Measurements from ENCODE around the gene POFUT1. TPM values are rescaled to one million over a fixed set of nuclear protein-coding genes. Genes with fewer than 3 reads are reported as not detected.

Gene POFUT1
- total RNA-seq, 1 experiment from 2014 or later: 29.4 TPM

DNA sequence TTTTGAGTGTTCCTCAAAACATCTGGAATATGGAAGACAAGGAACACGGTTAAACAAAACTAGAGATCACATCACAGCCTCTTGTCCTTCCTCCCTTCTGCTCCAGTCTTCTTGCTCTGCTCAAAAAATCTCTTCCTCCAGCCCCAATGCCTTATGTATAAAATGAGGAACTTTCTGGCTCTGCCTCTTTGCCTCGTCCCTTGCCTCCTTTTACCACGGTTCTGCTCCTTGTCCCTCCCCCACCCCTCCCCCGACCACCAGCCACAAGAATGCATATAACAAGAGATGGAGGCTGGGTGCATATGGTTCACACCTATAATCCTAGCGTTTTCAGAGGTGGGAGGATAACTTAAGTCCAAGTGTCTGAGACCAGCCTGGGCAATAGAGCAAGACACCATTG is 43.7 kb upstream of the POFUT1 start (continued):
- TF ChIP-seq, protein P1, sequence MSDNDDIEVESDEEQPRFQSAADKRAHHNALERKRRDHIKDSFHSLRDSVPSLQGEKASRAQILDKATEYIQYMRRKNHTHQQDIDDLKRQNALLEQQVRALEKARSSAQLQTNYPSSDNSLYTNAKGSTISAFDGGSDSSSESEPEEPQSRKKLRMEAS (CRISPR knock-in tag; IDR thresholded peaks at IDR 0.05): no peak
- TF ChIP-seq NFE2L1 (CRISPR knock-in tag; IDR thresholded peaks at IDR 0.05) (no peak), NR3C1 (CRISPR knock-in tag; conservative IDR thresholded peaks at IDR 0.05; ENCODE audit: low read depth) (no peak), ZNF219 (CRISPR knock-in tag; IDR thresholded peaks at IDR 0.05; ENCODE audit: borderline replicate concordance) (no peak), FOXK1 (CRISPR knock-in tag; IDR thresholded peaks at IDR 0.05) (no peak), NR2C2 (CRISPR knock-in tag; IDR thresholded peaks at IDR 0.05) (no peak)
- TF ChIP-seq, protein P2, sequence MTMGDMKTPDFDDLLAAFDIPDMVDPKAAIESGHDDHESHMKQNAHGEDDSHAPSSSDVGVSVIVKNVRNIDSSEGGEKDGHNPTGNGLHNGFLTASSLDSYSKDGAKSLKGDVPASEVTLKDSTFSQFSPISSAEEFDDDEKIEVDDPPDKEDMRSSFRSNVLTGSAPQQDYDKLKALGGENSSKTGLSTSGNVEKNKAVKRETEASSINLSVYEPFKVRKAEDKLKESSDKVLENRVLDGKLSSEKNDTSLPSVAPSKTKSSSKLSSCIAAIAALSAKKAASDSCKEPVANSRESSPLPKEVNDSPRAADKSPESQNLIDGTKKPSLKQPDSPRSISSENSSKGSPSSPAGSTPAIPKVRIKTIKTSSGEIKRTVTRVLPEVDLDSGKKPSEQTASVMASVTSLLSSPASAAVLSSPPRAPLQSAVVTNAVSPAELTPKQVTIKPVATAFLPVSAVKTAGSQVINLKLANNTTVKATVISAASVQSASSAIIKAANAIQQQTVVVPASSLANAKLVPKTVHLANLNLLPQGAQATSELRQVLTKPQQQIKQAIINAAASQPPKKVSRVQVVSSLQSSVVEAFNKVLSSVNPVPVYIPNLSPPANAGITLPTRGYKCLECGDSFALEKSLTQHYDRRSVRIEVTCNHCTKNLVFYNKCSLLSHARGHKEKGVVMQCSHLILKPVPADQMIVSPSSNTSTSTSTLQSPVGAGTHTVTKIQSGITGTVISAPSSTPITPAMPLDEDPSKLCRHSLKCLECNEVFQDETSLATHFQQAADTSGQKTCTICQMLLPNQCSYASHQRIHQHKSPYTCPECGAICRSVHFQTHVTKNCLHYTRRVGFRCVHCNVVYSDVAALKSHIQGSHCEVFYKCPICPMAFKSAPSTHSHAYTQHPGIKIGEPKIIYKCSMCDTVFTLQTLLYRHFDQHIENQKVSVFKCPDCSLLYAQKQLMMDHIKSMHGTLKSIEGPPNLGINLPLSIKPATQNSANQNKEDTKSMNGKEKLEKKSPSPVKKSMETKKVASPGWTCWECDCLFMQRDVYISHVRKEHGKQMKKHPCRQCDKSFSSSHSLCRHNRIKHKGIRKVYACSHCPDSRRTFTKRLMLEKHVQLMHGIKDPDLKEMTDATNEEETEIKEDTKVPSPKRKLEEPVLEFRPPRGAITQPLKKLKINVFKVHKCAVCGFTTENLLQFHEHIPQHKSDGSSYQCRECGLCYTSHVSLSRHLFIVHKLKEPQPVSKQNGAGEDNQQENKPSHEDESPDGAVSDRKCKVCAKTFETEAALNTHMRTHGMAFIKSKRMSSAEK (CRISPR knock-in tag; IDR thresholded peaks at IDR 0.05; ENCODE audit: borderline replicate concordance): no peak
- TF ChIP-seq, protein P3, sequence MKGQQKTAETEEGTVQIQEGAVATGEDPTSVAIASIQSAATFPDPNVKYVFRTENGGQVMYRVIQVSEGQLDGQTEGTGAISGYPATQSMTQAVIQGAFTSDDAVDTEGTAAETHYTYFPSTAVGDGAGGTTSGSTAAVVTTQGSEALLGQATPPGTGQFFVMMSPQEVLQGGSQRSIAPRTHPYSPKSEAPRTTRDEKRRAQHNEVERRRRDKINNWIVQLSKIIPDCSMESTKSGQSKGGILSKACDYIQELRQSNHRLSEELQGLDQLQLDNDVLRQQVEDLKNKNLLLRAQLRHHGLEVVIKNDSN (CRISPR knock-in tag; IDR thresholded peaks at IDR 0.05): no peak

DNA sequence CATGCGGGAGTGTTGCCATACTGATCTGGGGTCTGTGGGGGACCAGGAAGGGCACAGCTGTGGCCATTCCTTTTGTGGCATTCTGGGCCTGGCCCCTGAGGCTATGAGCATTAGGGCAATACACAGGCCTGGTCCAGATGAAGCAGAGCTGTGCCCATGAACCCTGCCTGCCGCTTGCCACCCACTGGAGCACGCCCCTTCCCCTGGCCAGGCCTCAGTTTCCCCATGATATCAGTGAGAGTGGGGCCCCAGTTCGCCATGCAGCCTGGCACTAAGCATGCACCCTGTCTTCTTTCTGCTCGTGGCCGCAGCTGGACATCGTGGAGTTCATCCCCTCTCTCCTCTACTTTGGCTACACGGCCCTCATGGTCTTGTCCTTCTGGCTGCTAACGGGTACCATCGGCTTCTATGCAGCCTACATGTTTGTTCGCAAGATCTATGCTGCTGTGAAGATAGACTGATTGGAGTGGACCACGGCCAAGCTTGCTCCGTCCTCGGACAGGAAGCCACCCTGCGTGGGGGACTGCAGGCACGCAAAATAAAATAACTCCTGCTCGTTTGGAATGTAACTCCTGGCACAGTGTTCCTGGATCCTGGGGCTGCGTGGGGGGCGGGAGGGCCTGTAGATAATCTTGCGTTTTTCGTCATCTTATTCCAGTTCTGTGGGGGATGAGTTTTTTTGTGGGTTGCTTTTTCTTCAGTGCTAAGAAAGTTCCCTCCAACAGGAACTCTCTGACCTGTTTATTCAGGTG is 42.5 kb upstream of the POFUT1 start:
- POLR2A ChIA-PET: no interaction called here
- Mint-ChIP-seq H3K4me3 (no peak overlapping the region), H3K9me3 (no peaks in the 10 kb centered on the region), H3K27ac (no peak overlapping the region), H3K4me1 (peaks cover 11% of the 10 kb centered on the region), H3K27me3 (ENCODE audit: low read depth) (no peaks in the 10 kb centered on the region), H3K36me3 (peaks cover 49% of the 10 kb centered on the region)
- no peak for ATAC-seq
- DNase-seq (ENCODE audit: low spot score): no peak
- CTCF ChIA-PET: no interaction called here
- TF ChIP-seq KAT7 (CRISPR knock-in tag; IDR thresholded peaks at IDR 0.05; ENCODE audit: borderline replicate concordance) (no peak), CREB1 (CRISPR knock-in tag; IDR thresholded peaks at IDR 0.05) (no peak), ZNF232 (CRISPR knock-in tag; IDR thresholded peaks at IDR 0.05) (no peak), NR2C2 (CRISPR knock-in tag; IDR thresholded peaks at IDR 0.05) (no peak), FOXP1 (CRISPR knock-in tag; IDR thresholded peaks at IDR 0.05; ENCODE audit: borderline replicate concordance) (no peak), JAZF1 (CRISPR knock-in tag; IDR thresholded peaks at IDR 0.05) (no peak), GRHL2 (CRISPR knock-in tag; IDR thresholded peaks at IDR 0.05; ENCODE audit: insufficient replicate concordance, severe bottlenecking) (no peak), SP1 (CRISPR knock-in tag; conservative IDR thresholded peaks at IDR 0.05) (no peak)
- TF ChIP-seq, protein P4, sequence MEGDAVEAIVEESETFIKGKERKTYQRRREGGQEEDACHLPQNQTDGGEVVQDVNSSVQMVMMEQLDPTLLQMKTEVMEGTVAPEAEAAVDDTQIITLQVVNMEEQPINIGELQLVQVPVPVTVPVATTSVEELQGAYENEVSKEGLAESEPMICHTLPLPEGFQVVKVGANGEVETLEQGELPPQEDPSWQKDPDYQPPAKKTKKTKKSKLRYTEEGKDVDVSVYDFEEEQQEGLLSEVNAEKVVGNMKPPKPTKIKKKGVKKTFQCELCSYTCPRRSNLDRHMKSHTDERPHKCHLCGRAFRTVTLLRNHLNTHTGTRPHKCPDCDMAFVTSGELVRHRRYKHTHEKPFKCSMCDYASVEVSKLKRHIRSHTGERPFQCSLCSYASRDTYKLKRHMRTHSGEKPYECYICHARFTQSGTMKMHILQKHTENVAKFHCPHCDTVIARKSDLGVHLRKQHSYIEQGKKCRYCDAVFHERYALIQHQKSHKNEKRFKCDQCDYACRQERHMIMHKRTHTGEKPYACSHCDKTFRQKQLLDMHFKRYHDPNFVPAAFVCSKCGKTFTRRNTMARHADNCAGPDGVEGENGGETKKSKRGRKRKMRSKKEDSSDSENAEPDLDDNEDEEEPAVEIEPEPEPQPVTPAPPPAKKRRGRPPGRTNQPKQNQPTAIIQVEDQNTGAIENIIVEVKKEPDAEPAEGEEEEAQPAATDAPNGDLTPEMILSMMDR (IDR thresholded peaks at IDR 0.05): no peak
- TF ChIP-seq, protein P5, sequence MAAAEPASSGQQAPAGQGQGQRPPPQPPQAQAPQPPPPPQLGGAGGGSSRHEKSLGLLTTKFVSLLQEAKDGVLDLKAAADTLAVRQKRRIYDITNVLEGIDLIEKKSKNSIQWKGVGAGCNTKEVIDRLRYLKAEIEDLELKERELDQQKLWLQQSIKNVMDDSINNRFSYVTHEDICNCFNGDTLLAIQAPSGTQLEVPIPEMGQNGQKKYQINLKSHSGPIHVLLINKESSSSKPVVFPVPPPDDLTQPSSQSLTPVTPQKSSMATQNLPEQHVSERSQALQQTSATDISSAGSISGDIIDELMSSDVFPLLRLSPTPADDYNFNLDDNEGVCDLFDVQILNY (CRISPR knock-in tag; IDR thresholded peaks at IDR 0.05): no peak
- TF ChIP-seq, protein P6, sequence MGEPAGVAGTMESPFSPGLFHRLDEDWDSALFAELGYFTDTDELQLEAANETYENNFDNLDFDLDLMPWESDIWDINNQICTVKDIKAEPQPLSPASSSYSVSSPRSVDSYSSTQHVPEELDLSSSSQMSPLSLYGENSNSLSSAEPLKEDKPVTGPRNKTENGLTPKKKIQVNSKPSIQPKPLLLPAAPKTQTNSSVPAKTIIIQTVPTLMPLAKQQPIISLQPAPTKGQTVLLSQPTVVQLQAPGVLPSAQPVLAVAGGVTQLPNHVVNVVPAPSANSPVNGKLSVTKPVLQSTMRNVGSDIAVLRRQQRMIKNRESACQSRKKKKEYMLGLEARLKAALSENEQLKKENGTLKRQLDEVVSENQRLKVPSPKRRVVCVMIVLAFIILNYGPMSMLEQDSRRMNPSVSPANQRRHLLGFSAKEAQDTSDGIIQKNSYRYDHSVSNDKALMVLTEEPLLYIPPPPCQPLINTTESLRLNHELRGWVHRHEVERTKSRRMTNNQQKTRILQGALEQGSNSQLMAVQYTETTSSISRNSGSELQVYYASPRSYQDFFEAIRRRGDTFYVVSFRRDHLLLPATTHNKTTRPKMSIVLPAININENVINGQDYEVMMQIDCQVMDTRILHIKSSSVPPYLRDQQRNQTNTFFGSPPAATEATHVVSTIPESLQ (CRISPR knock-in tag; IDR thresholded peaks at IDR 0.05): no peak
- TF ChIP-seq, protein P7, sequence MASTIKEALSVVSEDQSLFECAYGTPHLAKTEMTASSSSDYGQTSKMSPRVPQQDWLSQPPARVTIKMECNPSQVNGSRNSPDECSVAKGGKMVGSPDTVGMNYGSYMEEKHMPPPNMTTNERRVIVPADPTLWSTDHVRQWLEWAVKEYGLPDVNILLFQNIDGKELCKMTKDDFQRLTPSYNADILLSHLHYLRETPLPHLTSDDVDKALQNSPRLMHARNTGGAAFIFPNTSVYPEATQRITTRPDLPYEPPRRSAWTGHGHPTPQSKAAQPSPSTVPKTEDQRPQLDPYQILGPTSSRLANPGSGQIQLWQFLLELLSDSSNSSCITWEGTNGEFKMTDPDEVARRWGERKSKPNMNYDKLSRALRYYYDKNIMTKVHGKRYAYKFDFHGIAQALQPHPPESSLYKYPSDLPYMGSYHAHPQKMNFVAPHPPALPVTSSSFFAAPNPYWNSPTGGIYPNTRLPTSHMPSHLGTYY (CRISPR knock-in tag; IDR thresholded peaks at IDR 0.05): no peak
- TF ChIP-seq, protein P8, sequence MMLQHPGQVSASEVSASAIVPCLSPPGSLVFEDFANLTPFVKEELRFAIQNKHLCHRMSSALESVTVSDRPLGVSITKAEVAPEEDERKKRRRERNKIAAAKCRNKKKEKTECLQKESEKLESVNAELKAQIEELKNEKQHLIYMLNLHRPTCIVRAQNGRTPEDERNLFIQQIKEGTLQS (CRISPR knock-in tag; conservative IDR thresholded peaks at IDR 0.05): no peak
- TF ChIP-seq, protein P9, sequence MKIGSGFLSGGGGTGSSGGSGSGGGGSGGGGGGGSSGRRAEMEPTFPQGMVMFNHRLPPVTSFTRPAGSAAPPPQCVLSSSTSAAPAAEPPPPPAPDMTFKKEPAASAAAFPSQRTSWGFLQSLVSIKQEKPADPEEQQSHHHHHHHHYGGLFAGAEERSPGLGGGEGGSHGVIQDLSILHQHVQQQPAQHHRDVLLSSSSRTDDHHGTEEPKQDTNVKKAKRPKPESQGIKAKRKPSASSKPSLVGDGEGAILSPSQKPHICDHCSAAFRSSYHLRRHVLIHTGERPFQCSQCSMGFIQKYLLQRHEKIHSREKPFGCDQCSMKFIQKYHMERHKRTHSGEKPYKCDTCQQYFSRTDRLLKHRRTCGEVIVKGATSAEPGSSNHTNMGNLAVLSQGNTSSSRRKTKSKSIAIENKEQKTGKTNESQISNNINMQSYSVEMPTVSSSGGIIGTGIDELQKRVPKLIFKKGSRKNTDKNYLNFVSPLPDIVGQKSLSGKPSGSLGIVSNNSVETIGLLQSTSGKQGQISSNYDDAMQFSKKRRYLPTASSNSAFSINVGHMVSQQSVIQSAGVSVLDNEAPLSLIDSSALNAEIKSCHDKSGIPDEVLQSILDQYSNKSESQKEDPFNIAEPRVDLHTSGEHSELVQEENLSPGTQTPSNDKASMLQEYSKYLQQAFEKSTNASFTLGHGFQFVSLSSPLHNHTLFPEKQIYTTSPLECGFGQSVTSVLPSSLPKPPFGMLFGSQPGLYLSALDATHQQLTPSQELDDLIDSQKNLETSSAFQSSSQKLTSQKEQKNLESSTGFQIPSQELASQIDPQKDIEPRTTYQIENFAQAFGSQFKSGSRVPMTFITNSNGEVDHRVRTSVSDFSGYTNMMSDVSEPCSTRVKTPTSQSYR (CRISPR knock-in tag; IDR thresholded peaks at IDR 0.05): no peak
